DOHH2 (cell line): Measurements from ENCODE around the gene IDUA.

ENCODE experiments used
- EZH2phosphoT487 ChIP-seq: fragments of 200-600 bp; sonication (generic); IDR thresholded peaks from 2 replicates; pipeline ENCODE4 v1.6.1; 2017; ENCODE audit warnings: borderline replicate concordance, mild to moderate bottlenecking, antibody characterized with exemption, low read length, moderate library complexity, mixed read lengths
- TF ChIP-seq, protein P1 (sequence below): fragments of 200-600 bp; sonication (generic); IDR thresholded peaks from one replicate; pipeline ENCODE4 v1.5.1; 2014; ENCODE audit warnings: antibody characterized with exemption, mild to moderate bottlenecking, low read depth, low read length; ENCODE audit not compliant: poor library complexity, severe bottlenecking

DNA sequence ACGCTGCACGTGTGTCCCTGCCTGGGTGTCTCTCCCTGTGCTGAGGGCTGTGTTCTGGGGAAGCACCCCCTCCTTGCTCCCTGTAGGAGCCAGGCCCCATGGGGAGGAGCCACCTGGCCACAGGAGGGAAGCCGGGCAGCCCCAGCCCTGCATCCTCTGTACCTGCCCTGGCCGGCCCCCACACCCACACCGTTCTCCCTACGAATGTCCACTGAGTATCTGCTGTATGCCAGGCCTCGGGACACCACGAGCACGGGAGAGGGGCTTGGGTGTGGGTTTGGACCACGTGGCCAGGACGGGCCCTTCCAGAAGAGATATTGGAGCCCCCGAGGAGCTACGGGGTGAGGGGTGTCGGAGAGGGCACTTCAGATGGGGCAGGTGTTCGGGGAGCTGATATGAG is 30.9 kb downstream of the IDUA start:
- TF ChIP-seq, protein P1, sequence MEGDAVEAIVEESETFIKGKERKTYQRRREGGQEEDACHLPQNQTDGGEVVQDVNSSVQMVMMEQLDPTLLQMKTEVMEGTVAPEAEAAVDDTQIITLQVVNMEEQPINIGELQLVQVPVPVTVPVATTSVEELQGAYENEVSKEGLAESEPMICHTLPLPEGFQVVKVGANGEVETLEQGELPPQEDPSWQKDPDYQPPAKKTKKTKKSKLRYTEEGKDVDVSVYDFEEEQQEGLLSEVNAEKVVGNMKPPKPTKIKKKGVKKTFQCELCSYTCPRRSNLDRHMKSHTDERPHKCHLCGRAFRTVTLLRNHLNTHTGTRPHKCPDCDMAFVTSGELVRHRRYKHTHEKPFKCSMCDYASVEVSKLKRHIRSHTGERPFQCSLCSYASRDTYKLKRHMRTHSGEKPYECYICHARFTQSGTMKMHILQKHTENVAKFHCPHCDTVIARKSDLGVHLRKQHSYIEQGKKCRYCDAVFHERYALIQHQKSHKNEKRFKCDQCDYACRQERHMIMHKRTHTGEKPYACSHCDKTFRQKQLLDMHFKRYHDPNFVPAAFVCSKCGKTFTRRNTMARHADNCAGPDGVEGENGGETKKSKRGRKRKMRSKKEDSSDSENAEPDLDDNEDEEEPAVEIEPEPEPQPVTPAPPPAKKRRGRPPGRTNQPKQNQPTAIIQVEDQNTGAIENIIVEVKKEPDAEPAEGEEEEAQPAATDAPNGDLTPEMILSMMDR = no peak
- no peak for TF ChIP-seq EZH2phosphoT487
